NCI-H1092 (cell line): ENCODE data around the gene ASMTL.
"Not testable (repeated sequence)": the region's sequence is repeated elsewhere in the genome, so short reads cannot be mapped to it uniquely, and the experiment has no call there.

Source experiments
- DNase-seq: peaks from one replicate; lab custom pipeline; 2025; lab: John Stamatoyannopoulos, UW

ASMTL gene

GRCh38 chrX:1433646-1434357, 18.9 kb downstream of the ASMTL start:
- no peak for DNase-seq

GRCh38 chrX:1430451-1430850, 22.3 kb downstream of the ASMTL start:
- DNase-seq: no peak

- DNase-seq: no peak
These were observed 25.0 kb downstream of the ASMTL start for GRCh38 chrX:1427756-1428155.

GRCh38 chrX:1426321-1426720, 26.4 kb downstream of the ASMTL start:
- DNase-seq: not testable (repeated sequence)

GRCh38 chrX:1425381-1425780, 27.3 kb downstream of the ASMTL start:
- DNase-seq: no peak

- no peak for DNase-seq
These were observed 28.4 kb downstream of the ASMTL start for GRCh38 chrX:1424147-1424851.

- DNase-seq: no peak
These were observed 29.5 kb downstream of the ASMTL start for GRCh38 chrX:1423215-1423614.

- no peak for DNase-seq
These were observed 30.6 kb downstream of the ASMTL start for GRCh38 chrX:1422135-1422465.

GRCh38 chrX:1421433-1422134, 31.1 kb downstream of the ASMTL start:
- DNase-seq: no peak

GRCh38 chrX:1420371-1420770, 32.3 kb downstream of the ASMTL start:
- DNase-seq: no peak

GRCh38 chrX:1419545-1420355, 33.0 kb downstream of the ASMTL start:
- DNase-seq: no peak

GRCh38 chrX:1418901-1419544, 33.7 kb downstream of the ASMTL start:
- no peak for DNase-seq

GRCh38 chrX:1417921-1418771, 34.6 kb downstream of the ASMTL start:
- no peak for DNase-seq

GRCh38 chrX:1416965-1417760, 35.5 kb downstream of the ASMTL start:
- no peak for DNase-seq

- no peak for DNase-seq
These were observed 36.4 kb downstream of the ASMTL start for GRCh38 chrX:1416327-1416784.

- no peak for DNase-seq
These were observed 40.1 kb downstream of the ASMTL start for GRCh38 chrX:1412551-1413161.

GRCh38 chrX:1411326-1411725, 41.4 kb downstream of the ASMTL start:
- no peak for DNase-seq

- DNase-seq: no peak
These were observed 45.7 kb downstream of the ASMTL start for GRCh38 chrX:1407035-1407434.

GRCh38 chrX:1405769-1406168, 46.9 kb downstream of the ASMTL start:
- not testable (repeated sequence) for DNase-seq
